Activated CD4-positive, CD25-positive, alpha-beta regulatory T cell treated with anti-CD3 and anti-CD28 coated beads, Interleukin-2, amount 50 U/mL, for 24 hours (primary cell): ENCODE results near the gene MRPL42.
"Not testable (repeated sequence)": the region's sequence is repeated elsewhere in the genome, so short reads cannot be mapped to it uniquely, and the experiment has no call there.

Experiments used
- ATAC-seq, 2 donors: fragments of 150-1000 bp; cut with Tn5 transposase; one replicate each; pipeline ENCODE4 v1.10.0; 2021; ENCODE audit warnings: mild to moderate bottlenecking in 1 of 2, moderate library complexity in 1 of 2

MRPL42 gene

DNA sequence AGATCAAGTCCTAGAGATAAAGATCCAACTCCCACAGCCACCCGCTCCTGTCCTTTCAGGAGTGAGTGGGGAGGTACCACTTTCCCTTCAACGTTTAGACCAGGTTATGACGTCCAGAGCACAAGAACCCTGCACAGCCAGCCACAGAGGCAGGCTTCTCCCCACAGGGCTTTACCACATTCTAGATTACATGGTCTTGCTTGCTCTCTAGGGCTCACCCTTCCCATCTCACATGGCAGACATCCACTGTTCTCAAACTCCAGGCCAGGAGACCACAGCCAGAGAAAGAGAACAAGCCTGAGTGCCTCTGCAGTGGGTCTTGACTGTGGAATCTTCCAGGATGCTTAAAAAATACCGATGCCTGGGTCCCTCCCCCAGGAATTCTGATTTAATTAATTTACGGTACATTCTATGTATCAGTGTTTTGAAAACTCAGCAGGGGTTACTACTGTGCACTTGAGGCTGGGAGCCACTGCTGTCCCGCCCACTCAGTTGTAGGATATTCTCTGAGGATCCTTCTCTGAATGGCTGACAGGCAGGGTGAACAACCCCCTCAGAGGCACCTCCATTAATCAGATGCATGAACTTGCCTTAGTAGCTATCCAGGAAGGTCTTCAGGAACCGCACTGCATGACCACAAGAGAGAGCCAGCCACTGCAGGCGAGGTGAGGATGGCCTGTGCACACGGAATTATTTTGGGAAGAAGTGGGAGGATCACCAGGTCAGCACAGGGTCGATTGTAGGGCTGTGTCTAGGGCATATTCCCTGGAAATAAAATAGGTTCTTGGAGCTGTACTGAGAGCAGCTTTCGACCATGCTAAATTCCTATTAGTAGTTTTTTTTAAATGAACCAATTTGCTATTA lies 83.7 kb downstream of the MRPL42 start:
- ATAC-seq = no peak

DNA sequence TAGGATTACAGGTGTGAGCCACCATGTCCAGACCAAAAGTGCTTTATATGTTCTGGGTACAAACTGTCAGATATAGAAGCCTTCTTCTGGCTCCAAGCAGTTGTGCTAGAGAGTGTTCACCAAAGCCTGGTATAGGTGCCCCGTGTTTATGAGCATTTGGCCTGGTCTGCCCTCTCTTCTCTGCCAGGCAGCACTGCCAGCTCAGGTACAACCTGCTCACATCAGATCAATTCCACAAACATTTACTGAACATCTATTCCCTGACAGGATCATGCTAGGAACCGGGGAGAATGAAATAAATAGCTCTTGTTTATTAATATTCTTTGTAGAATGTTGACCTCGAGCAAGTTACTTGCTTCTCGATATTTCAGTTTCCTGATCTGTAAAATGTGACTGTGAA lies 85.1 kb downstream of the MRPL42 start:
- ATAC-seq = no peak

DNA sequence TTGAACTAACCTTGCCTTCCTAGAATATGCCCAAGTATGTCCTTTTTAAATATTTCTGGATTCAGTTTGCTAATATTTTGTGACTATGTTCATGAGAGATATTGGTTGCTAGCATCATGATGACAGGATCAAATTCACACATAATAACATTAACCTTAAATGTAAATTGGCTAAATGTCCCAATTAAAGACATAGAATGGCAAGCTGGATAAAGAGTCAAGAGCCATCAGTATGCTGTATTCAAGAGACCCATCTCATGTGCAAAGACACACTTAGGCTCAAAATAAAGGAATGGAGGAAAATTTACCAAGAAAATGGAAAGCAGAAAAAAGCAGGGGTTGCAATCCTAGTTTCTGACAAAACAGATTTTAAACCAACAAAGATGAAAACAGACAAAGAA lies 90.6 kb downstream of the MRPL42 start:
- not testable (repeated sequence) for ATAC-seq

DNA sequence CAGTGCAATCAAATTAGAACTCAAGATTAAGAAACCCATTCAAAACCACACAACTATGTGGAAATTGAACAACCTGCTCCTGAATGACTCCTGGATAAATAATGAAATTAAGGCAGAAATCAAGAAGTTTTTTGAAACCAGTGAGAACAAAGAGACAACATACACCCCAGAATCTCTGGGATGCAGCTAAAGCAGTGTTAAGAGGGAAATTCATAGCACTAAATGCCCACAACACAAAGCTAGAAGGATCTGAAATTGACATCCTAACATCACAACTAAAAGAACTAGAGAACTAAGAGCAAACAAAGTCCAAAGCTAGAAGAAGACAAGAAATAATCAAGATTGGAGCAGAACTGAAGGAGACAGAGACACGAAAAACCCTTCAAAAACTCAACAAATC lies 91.4 kb downstream of the MRPL42 start:
- not testable (repeated sequence) for ATAC-seq

DNA sequence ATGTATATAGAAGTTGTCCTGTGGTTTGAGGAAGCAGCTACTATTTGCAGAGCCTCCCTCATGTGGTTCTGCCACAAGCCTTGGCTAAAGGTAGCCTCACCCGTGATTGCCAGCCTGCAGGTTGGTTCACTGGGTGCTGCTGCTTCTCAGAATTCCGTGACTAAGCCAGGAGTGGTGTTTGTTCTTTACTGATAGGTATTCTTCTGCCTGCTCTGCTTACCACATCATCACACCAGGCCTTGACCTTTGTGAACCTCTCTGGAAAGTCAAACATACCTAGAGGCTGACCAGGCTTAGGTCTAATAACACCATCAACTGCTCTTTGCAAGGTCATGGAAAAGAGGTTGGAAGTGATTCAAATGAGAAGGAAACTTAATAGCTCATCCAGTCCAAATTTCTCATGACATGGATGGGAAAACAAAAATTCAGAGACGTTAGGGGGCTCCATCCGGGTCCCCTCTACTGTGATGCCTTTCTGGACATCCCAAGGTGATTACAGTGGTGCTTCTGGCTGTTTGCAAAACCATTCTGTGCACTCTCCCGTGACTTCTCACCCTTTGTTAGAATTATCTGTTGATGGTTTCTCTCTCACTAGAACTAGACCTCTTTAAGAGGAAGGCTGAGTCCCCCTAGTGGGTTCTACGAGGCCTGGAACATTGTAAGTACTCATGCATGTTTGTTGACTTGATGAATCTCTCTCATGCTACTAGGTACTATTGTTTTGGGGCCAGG lies 96.7 kb downstream of the MRPL42 start:
- peak in 1 of 2 donors; percentile 53 for ATAC-seq

DNA sequence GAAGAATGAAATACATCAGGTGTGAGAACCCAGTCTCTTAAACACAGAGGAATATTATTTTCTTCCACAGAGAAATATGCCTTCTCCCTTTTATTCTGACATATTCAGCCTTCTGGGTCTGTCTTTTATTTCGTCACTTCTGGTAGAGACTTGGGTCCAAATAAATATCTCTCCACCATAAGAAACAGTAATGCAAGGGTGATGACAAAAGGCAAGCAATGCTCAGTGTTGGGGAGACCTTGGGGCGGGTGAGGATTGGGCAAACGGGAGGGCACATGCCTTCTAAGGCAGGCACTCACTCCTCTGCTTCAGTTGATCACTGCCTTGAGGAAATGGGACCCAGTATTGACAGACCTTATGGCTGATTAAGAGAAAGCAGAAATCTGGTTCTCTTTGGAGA lies 98.4 kb downstream of the MRPL42 start:
- no peak for ATAC-seq
